Naive thymus-derived CD4-positive, alpha-beta T cell (primary cell): ENCODE data around the gene TOPAZ1. TPM values are rescaled to one million over a fixed set of nuclear protein-coding genes. Genes with fewer than 3 reads are reported as not detected.
A peak's percentile ranks its signal among the peaks of the same experiment; 100 is the strongest.

Experiments
- ATAC-seq: fragments of 150-1000 bp; cut with Tn5 transposase; 2 replicates; pipeline ENCODE4 v1.10.0; 2021; ENCODE audit warnings: mild to moderate bottlenecking, moderate library complexity
- CTCF ChIA-PET: fragments of 350-600 bp; sonication (Branson Sonifier 250); formaldehyde crosslinking; loops from one replicate; lab custom pipeline; 2021; ENCODE audit warnings: antibody characterized with exemption; lab: Charles Lee
- POLR2A ChIA-PET: fragments of 350-600 bp; sonication (Branson Sonifier 250); formaldehyde crosslinking; loops from one replicate; lab custom pipeline; 2021; ENCODE audit warnings: antibody characterized with exemption, inconsistent platforms; lab: Charles Lee
- DNase-seq, 9 donors: peaks; one replicate each; pipeline versions ENCODE4 v3.0.0 to v3.0.0-alpha.2; 2020 to 2022; ENCODE audit warnings: mixed read lengths in 1 of 9
- H3K27ac ChIP-seq: one replicate; pipeline ENCODE4 v1.7.0; 2013; ENCODE audit warnings: mild to moderate bottlenecking, low read depth, low read length, moderate library complexity
- H3K27me3 ChIP-seq, 2 donors: one replicate each; pipeline ENCODE4 v1.7.0; 2013; ENCODE audit warnings: low read length in 2 of 2, mild to moderate bottlenecking in 2 of 2, moderate library complexity in 2 of 2; ENCODE audit not compliant: control insufficient read depth in 2 of 2, insufficient read depth in 2 of 2
- H3K36me3 ChIP-seq, 3 experiments: 1 replicate in 2 of 3; 2 replicates in 1 of 3; pipeline ENCODE4 v1.7.0; 2013; ENCODE audit warnings: low read length in 3 of 3, mild to moderate bottlenecking in 3 of 3, moderate library complexity in 1 of 3; ENCODE audit not compliant: insufficient read depth in 3 of 3, control insufficient read depth in 2 of 3
- H3K4me1 ChIP-seq, 2 donors: one replicate each; pipeline ENCODE4 v1.7.0; 2013; ENCODE audit warnings: low read length in 2 of 2, mild to moderate bottlenecking in 2 of 2, moderate library complexity in 1 of 2; ENCODE audit not compliant: control insufficient read depth in 2 of 2, insufficient read depth in 2 of 2
- H3K4me3 ChIP-seq: 2 replicates; pipeline ENCODE4 v1.7.0; 2013; ENCODE audit warnings: mild to moderate bottlenecking, low read length
- H3K9me3 ChIP-seq, 3 experiments: 1 replicate in 2 of 3; 2 replicates in 1 of 3; pipeline ENCODE4 v1.7.0; 2013; ENCODE audit warnings: low read length in 3 of 3; ENCODE audit not compliant: control insufficient read depth in 2 of 3
- H3K27ac Mint-ChIP-seq, 9 donors: one replicate each; pipeline ENCODE4 v1.8.0; 2020 to 2022; ENCODE audit warnings: mixed read lengths in 9 of 9, mild to moderate bottlenecking in 8 of 9, moderate library complexity in 5 of 9, inconsistent platforms in 2 of 9
- H3K27me3 Mint-ChIP-seq, 5 donors: one replicate each; pipeline ENCODE4 v1.8.0; 2021 to 2022; ENCODE audit warnings: mixed read lengths in 5 of 5, mild to moderate bottlenecking in 1 of 5
- H3K36me3 Mint-ChIP-seq, 5 donors: one replicate each; pipeline ENCODE4 v1.8.0; 2020 to 2022; ENCODE audit warnings: mixed read lengths in 5 of 5, mild to moderate bottlenecking in 3 of 5, inconsistent platforms in 1 of 5
- H3K4me1 Mint-ChIP-seq, 7 donors: one replicate each; pipeline ENCODE4 v1.8.0; 2020 to 2022; ENCODE audit warnings: mixed read lengths in 7 of 7, mild to moderate bottlenecking in 3 of 7, inconsistent platforms in 1 of 7
- H3K4me3 Mint-ChIP-seq, 10 donors: one replicate each; pipeline ENCODE4 v1.8.0; 2020 to 2022; ENCODE audit warnings: mild to moderate bottlenecking in 10 of 10, mixed read lengths in 10 of 10, moderate library complexity in 6 of 10, inconsistent platforms in 2 of 10
- H3K9me3 Mint-ChIP-seq, 11 donors: one replicate each; pipeline ENCODE4 v1.8.0; 2020 to 2022; ENCODE audit warnings: mixed read lengths in 11 of 11, mild to moderate bottlenecking in 4 of 11, inconsistent platforms in 1 of 11, moderate library complexity in 1 of 11
- intact Hi-C, 2 donors: fragments of 100-400 bp; cut with micrococcal nuclease; formaldehyde crosslinking; loops; one replicate each; pipeline ENCODE4 v1.15.1; 2023
- polyA plus RNA-seq, 2 donors: library from polyadenylated mRNA; unstranded; fragments of 300-500 nt; fragmentation: Illumina TruSeq; gene quantifications; one replicate each; pipeline ENCODE4 v1.2.3, GENCODE V29; 2021
- total RNA-seq, 6 experiments: library from RNA in 5 of 6; stranded (reverse) in 5 of 6; gene quantifications; 1 replicate in 5 of 6; 2 replicates in 1 of 6; pipeline ENCODE4 v1.2.3 and lab custom pipeline; 2021 to 2026

TOPAZ1 gene
- total and polyA plus RNA-seq, 7 experiments from 2014 or later, result not detected

DNA sequence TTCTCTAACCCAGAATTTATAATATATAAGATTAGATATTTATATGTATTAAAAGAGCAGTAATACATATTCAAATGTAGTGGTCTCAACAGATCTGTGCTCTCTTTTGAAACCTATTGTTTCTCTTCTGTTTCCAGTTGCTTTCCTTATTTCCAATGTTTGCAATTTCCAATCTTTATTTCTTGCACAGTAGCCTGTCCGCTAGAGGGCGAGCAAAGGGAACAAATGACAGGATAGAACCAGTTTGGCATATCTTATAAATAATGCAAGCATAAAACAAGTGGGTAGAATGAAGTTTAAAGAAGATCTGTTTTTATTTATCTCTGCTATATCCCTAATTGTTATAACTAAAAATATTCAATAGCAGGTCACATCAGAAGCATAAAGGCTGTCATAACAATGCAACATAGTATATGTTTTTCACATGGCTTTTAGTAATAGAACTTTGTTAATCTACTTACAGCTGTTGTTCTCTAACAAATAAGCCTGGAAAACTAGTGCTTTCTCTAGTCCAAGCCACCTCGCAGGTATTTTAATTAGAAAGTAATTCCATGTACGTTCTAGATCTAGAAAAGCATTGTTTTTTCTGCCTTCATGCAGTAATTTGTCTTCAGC, 81.8 kb downstream of the TOPAZ1 start:
- Mint-ChIP-seq H3K27ac (no peak overlapping the region), H3K4me3 (no peak overlapping the region), H3K4me1 (peaks cover 0 to 3% (median 0%) of the 10 kb centered on the region in 7 donors), H3K36me3 (no peaks in the 10 kb centered on the region), H3K27me3 (peaks cover 6 to 37% (median 11%) of the 10 kb centered on the region in 5 donors), H3K9me3 (no peaks in the 10 kb centered on the region)
- Histone ChIP-seq H3K36me3 (no peaks in the 10 kb centered on the region), H3K4me1 (no peaks in the 10 kb centered on the region), H3K9me3 (no peaks in the 10 kb centered on the region), H3K4me3 (no peak overlapping the region), H3K27me3 (no peaks in the 10 kb centered on the region), H3K27ac (no peak overlapping the region)
- intact Hi-C loops, result loop anchor here (1.0 to 5.0 kb wide), 5 partner anchors 154 to 591 kb away; partner anchors contain the start of gene ZNF445 (in 1 of the 2)
- ChIA-PET POLR2A (interaction anchor here (1.8 kb wide), 1 partner anchor 187 kb away, joined by 4 read pairs; no protein-coding TSS in a partner anchor), CTCF (interaction anchor here (0.7 to 1.5 kb wide), 3 partner anchors 89 to 591 kb away, joined by 3 to 8 read pairs (median 3); no protein-coding TSS in a partner anchor)
- DNase-seq, result peak in 8 of 9 donors; percentile 20 to 60 (median 41)
- ATAC-seq, result peak; percentile 69

DNA sequence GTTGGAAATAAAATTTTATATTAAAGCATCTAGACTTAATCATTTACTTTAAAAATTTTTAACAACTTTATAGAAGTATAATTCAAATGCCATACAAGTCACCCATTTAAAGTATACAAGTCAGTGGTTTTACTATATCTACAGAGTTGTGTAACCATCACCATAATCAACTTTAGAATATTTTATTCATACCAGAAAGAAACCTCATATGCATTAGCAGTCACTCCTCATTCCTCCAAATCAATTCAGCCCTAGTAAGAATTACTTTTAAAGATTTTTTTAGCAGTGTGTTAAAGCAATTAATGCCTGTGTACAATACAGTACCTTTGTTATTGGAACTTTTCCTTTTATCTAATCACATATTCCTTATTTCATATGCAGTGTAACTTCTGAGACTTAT, 82.9 kb downstream of the TOPAZ1 start:
- no peak for ATAC-seq
- no peaks in the 10 kb centered on the region for H3K27me3 ChIP-seq
- POLR2A ChIA-PET, result no interaction called here

DNA sequence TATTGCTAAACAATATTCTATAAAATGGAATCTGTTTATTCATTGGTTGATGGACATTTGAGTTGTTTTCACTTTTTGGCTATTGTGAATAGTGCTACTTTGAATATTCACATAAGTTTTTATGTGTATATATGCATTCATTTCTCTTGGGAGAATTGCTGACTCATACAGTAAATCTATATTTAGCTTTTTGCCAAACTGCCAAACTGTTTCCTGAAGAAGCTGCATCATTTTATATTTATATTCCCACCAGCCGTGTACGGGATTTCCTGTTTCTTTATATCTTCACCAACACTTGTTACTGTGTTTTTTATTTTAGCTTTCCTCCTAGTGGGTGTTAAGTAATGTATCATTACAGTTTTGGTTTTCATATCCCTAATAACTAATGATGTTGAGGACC, 84.3 kb downstream of the TOPAZ1 start:
- Histone ChIP-seq H3K27me3 (no peaks in the 10 kb centered on the region), H3K9me3 (no peaks in the 10 kb centered on the region), H3K4me3 (no peak overlapping the region), H3K4me1 (no peaks in the 10 kb centered on the region), H3K27ac (no peak overlapping the region), H3K36me3 (no peaks in the 10 kb centered on the region)
- H3K27ac Mint-ChIP-seq, result no peak overlapping the region
- no peaks in the 10 kb centered on the region for H3K9me3 Mint-ChIP-seq
- H3K4me1 Mint-ChIP-seq, result peaks cover 0 to 2% (median 0%) of the 10 kb centered on the region in 7 donors
- DNase-seq, result no peak
- CTCF ChIA-PET, result interaction anchor here (0.7 kb wide), 1 partner anchor 130 kb away, joined by 5 read pairs; no protein-coding TSS in a partner anchor
- H3K27me3 Mint-ChIP-seq, result peaks cover 6 to 48% (median 12%) of the 10 kb centered on the region in 5 donors
- no peak for ATAC-seq
- intact Hi-C loops, result no loop called here
- no peak overlapping the region for H3K4me3 Mint-ChIP-seq
- POLR2A ChIA-PET, result no interaction called here
- H3K36me3 Mint-ChIP-seq, result no peaks in the 10 kb centered on the region

More for the DNA sequence above, 82.9 kb downstream of the TOPAZ1 start:
- no peak overlapping the region for H3K4me3 Mint-ChIP-seq
- Histone ChIP-seq H3K4me1 (no peaks in the 10 kb centered on the region), H3K9me3 (no peaks in the 10 kb centered on the region), H3K27ac (no peak overlapping the region), H3K4me3 (no peak overlapping the region), H3K36me3 (no peaks in the 10 kb centered on the region)
- H3K9me3 Mint-ChIP-seq, result no peaks in the 10 kb centered on the region
- DNase-seq, result no peak
- peaks cover 0 to 2% (median 0%) of the 10 kb centered on the region in 7 donors for H3K4me1 Mint-ChIP-seq
- H3K27me3 Mint-ChIP-seq, result peaks cover 4 to 42% (median 7%) of the 10 kb centered on the region in 5 donors
- H3K27ac Mint-ChIP-seq, result no peak overlapping the region
- no peaks in the 10 kb centered on the region for H3K36me3 Mint-ChIP-seq
- CTCF ChIA-PET, result interaction anchor here (0.6 to 1.5 kb wide), 2 partner anchors 10 to 590 kb away, joined by 3 to 8 read pairs; no protein-coding TSS in a partner anchor
- intact Hi-C loops, result loop anchor here in 1 of 2 donors (5.0 kb wide), 1 partner anchor 188 kb away; no protein-coding TSS in a partner anchor

DNA sequence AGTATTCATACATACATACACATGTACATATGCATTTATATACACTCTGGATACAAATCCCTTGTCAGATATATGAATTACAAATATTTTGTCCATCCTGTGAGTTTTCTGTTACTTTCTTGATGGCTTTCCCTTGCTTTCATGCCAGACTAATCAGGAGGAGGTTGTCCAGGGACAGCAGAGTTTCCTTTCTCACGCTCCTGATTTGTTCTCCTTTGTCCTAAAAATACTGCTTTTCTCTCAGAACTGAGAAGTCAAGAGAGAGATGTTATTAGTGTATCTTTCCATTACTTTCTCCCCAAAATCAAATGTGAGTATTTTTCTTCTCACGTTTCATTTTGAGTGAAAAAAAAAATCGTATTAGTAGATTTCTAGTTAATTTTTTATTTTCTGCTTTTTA, 84.8 kb downstream of the TOPAZ1 start:
- intact Hi-C loops, result no loop called here
- DNase-seq, result no peak
- Histone ChIP-seq H3K4me1 (no peaks in the 10 kb centered on the region), H3K4me3 (no peak overlapping the region), H3K27ac (no peak overlapping the region), H3K36me3 (no peaks in the 10 kb centered on the region), H3K27me3 (no peaks in the 10 kb centered on the region), H3K9me3 (no peaks in the 10 kb centered on the region)
- no peak for ATAC-seq
- Mint-ChIP-seq H3K36me3 (no peaks in the 10 kb centered on the region), H3K9me3 (no peaks in the 10 kb centered on the region), H3K4me3 (no peak overlapping the region), H3K4me1 (peaks cover 0 to 2% (median 0%) of the 10 kb centered on the region in 7 donors), H3K27me3 (peaks cover 6 to 46% (median 12%) of the 10 kb centered on the region in 5 donors), H3K27ac (no peak overlapping the region)
- ChIA-PET POLR2A (no interaction called here), CTCF (no interaction called here)

DNA sequence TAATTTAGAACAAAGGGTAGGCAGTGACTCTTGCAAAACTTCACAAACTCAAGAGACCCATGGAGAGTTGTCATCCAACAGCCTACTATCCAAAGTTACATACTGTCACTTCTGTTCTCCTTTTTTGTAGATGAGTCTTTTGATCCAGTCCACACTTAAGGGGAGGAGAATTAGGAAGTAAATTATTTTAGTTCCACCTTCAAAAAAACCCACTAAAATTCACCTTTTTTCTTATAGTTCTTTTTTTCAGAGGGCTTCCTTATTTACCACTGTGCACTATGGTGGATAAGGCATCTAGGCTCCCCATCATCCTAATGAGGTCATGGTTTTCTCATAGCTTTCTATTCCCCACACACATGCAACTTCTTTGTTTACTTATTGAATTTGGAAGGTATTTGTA, 88.3 kb downstream of the TOPAZ1 start:
- Mint-ChIP-seq H3K4me1 (no peaks in the 10 kb centered on the region), H3K4me3 (no peak overlapping the region), H3K27me3 (peaks cover 13 to 39% (median 20%) of the 10 kb centered on the region in 5 donors), H3K9me3 (no peaks in the 10 kb centered on the region), H3K27ac (no peak overlapping the region), H3K36me3 (no peaks in the 10 kb centered on the region)
- no peak overlapping the region for H3K4me3 ChIP-seq
- ChIA-PET CTCF (no interaction called here), POLR2A (no interaction called here)
- H3K4me1 ChIP-seq, result no peaks in the 10 kb centered on the region
- DNase-seq (no peak), ATAC-seq (no peak)
- H3K36me3 ChIP-seq, result no peaks in the 10 kb centered on the region
- no peak overlapping the region for H3K27ac ChIP-seq
- H3K27me3 ChIP-seq, result no peaks in the 10 kb centered on the region
- intact Hi-C loops, result loop anchor here (10.0 kb wide), 2 partner anchors 1035 to 1725 kb away; partner anchors contain the start of gene NKTR (in 1 of the 2)
- no peaks in the 10 kb centered on the region for H3K9me3 ChIP-seq

DNA sequence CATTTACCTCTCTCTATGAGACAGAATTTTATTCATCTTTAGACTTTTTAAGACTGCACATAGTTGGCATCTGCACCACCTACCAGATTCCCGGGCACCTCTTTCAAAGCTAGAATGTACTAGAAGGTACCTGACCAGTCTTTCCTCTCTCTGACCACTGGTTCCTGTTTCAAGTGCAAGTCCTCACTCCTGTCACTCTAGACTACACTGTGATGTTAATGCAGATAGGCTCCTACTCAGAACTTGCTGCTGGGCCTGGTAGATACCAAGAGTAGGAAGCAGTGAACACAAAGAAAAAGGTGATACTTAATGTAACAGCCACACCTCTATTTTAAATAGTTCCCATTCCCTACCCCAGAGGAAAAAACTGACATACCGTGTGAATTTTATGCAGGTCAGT, 88.8 kb downstream of the TOPAZ1 start:
- Mint-ChIP-seq H3K27ac (no peak overlapping the region), H3K27me3 (peaks cover 13 to 38% (median 20%) of the 10 kb centered on the region in 5 donors), H3K4me1 (no peaks in the 10 kb centered on the region), H3K4me3 (no peak overlapping the region), H3K9me3 (no peaks in the 10 kb centered on the region), H3K36me3 (no peaks in the 10 kb centered on the region)
- no peak overlapping the region for H3K27ac ChIP-seq
- ChIA-PET POLR2A (no interaction called here), CTCF (no interaction called here)
- H3K9me3 ChIP-seq, result no peaks in the 10 kb centered on the region
- H3K36me3 ChIP-seq, result no peaks in the 10 kb centered on the region
- intact Hi-C loops, result loop anchor here (10.0 kb wide), 2 partner anchors 1036 to 1726 kb away; partner anchors contain the start of gene NKTR (in 1 of the 2)
- ATAC-seq (no peak), DNase-seq (no peak)
- no peaks in the 10 kb centered on the region for H3K27me3 ChIP-seq
- H3K4me3 ChIP-seq, result no peak overlapping the region
- H3K4me1 ChIP-seq, result no peaks in the 10 kb centered on the region
